ENCODE results near the gene CDS1.

DNA sequence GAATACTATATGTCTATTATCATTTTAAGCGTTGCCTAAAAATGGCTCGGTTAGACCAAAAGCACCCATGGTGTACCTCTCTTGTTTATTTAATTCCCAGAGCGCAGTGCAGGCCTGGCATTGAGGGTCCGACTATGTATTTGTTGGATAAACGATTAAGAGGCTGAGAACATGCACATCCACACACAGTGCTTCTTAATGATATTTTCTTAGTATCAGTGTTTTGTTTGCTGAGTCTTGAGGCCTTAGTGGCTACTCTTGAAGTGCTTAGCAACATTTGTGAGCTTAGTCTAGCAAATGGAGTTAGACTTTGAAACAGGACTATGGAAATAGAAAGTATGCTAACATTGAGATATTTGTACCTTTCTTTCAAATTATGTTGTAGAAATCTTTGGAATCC lies 43.7 kb downstream of the CDS1 start:
- TF ChIP-seq POLR2AphosphoS5 (IDR thresholded peaks at IDR 0.05; ENCODE audit: low read depth, low read length) (no peak), TAF1 (IDR thresholded peaks at IDR 0.05; ENCODE audit: borderline replicate concordance, insufficient read depth, low read length) (no peak), SIN3A (IDR thresholded peaks at IDR 0.05; ENCODE audit: borderline replicate concordance, insufficient read depth, low read length) (no peak)
- TF ChIP-seq, protein P1, sequence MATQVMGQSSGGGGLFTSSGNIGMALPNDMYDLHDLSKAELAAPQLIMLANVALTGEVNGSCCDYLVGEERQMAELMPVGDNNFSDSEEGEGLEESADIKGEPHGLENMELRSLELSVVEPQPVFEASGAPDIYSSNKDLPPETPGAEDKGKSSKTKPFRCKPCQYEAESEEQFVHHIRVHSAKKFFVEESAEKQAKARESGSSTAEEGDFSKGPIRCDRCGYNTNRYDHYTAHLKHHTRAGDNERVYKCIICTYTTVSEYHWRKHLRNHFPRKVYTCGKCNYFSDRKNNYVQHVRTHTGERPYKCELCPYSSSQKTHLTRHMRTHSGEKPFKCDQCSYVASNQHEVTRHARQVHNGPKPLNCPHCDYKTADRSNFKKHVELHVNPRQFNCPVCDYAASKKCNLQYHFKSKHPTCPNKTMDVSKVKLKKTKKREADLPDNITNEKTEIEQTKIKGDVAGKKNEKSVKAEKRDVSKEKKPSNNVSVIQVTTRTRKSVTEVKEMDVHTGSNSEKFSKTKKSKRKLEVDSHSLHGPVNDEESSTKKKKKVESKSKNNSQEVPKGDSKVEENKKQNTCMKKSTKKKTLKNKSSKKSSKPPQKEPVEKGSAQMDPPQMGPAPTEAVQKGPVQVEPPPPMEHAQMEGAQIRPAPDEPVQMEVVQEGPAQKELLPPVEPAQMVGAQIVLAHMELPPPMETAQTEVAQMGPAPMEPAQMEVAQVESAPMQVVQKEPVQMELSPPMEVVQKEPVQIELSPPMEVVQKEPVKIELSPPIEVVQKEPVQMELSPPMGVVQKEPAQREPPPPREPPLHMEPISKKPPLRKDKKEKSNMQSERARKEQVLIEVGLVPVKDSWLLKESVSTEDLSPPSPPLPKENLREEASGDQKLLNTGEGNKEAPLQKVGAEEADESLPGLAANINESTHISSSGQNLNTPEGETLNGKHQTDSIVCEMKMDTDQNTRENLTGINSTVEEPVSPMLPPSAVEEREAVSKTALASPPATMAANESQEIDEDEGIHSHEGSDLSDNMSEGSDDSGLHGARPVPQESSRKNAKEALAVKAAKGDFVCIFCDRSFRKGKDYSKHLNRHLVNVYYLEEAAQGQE (IDR thresholded peaks at IDR 0.05; ENCODE audit: insufficient read depth in 1 of 2, low read depth in 2 of 2, low read length in 2 of 2): no peak
